Measurements from ENCODE around the gene CARD10.

Gene CARD10

DNA sequence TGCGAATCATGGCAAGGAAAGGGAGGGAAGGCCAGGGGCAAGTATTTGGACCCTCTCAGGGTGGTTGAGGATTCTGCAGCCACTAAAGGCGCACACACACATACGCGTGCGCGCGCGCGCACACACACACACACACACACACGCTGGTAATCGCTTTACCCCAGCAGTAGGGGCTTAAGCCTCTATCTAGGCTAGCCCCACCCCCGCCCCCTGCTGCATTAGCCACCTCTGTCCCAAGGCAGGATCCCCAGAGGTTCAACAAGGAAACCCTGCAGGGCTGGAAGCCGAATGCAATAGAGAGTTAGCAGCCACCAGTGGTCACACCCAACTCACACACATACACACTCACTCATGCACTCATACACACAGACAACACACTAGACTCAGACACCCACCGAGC, 63.3 kb downstream of the CARD10 start:
- H3K9me3 ChIP-seq (ENCODE audit: control insufficient read depth, insufficient read depth, low read length) = peaks cover 4% of the 10 kb centered on the region
- H3K4me1 ChIP-seq (ENCODE audit: insufficient read depth, low read length) = peaks cover 13% of the 10 kb centered on the region; the same call in 1 of the 2 replicates
- H3K9ac ChIP-seq (ENCODE audit: low read depth, low read length) = no peak overlapping the region
- no peaks in the 10 kb centered on the region for H3K36me3 ChIP-seq (ENCODE audit: insufficient read depth, low read length)

DNA sequence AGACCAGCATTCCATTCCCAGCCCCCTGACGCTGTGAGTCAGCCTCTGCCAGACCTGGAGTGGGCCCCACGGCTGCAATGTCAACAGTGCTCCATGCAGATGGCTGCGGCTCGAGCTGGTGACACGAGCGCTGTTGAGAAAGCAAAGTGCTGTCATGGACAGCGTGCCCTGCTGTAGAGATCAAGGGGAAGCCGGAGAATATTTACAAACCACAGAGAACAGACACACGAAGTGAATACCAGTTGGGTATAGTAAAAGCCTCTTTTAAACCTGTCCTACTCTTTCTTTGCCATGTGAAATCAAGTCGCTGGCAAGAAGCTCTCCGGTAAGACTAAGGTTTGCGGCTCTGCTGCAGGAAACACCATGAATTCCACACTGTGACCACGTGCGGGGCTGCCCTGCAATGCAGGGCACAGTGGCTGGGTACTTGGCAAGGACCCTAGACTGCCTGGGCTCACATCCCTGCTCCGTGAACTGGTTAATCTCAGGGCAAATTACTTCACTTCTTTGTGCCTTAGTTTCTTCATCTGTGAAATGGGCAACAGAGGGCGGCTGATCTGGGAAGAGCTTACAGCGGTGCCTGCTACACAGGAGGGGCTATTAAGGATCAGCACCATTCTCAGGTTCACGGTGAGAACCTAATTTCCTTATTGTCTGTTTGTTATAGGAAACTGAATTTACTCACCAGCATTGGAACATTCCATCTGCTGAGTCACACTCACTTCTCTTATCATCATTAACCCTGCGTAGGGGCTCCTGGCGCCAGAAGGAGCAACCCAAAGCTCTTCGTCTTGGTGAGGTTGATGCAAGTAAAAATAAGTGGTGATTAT, 64.1 kb downstream of the CARD10 start:
- H3K9ac ChIP-seq (ENCODE audit: low read depth, low read length) = no peak overlapping the region
- H3K36me3 ChIP-seq (ENCODE audit: insufficient read depth, low read length) = no peaks in the 10 kb centered on the region
- H3K9me3 ChIP-seq (ENCODE audit: control insufficient read depth, insufficient read depth, low read length) = peaks cover 4% of the 10 kb centered on the region
- H3K4me1 ChIP-seq (ENCODE audit: insufficient read depth, low read length) = peaks cover 13% of the 10 kb centered on the region; the same call in 1 of the 2 replicates

- peaks cover 13% of the 10 kb centered on the region; the same call in 1 of the 2 replicates for H3K4me1 ChIP-seq (ENCODE audit: insufficient read depth, low read length)
- H3K36me3 ChIP-seq (ENCODE audit: insufficient read depth, low read length) = no peaks in the 10 kb centered on the region
- peaks cover 4% of the 10 kb centered on the region for H3K9me3 ChIP-seq (ENCODE audit: control insufficient read depth, insufficient read depth, low read length)
- no peak overlapping the region for H3K9ac ChIP-seq (ENCODE audit: low read depth, low read length)
Observed at GRCh38 chr22:37453696-37454095, 65.5 kb downstream of the CARD10 start.

DNA sequence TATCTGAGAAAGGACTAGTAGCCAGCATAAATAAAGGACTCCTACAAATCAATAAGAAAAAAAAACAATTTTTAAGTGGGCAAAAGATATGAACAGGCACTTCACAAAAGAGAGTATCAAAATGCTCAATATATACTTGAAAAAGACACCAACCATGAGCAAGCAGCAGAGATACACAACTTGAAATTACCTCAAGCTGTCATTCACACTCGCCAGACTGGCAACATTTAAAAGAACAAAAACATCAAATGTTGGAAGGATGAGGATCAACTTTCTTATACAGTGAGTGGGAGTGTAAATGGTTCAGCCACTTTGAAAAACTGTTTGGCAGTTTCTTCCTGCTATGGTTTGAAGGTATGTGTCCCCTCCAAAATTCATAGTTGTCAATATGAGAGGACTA, 68.0 kb downstream of the CARD10 start:
- H3K9me3 ChIP-seq (ENCODE audit: control insufficient read depth, insufficient read depth, low read length) = peaks cover 4% of the 10 kb centered on the region
- H3K36me3 ChIP-seq (ENCODE audit: insufficient read depth, low read length) = no peaks in the 10 kb centered on the region
- H3K9ac ChIP-seq (ENCODE audit: low read depth, low read length) = no peak overlapping the region
- peaks cover 13% of the 10 kb centered on the region; the same call in 1 of the 2 replicates for H3K4me1 ChIP-seq (ENCODE audit: insufficient read depth, low read length)

GRCh38 chr22:37449331-37450001, 69.7 kb downstream of the CARD10 start:
- Histone ChIP-seq H3K36me3 (ENCODE audit: insufficient read depth, low read length) (no peaks in the 10 kb centered on the region), H3K4me1 (ENCODE audit: insufficient read depth, low read length) (no peaks in the 10 kb centered on the region), H3K9ac (ENCODE audit: low read depth, low read length) (no peak overlapping the region)

GRCh38 chr22:37448516-37449127, 70.6 kb downstream of the CARD10 start:
- Histone ChIP-seq H3K9me3 (ENCODE audit: control insufficient read depth, insufficient read depth, low read length) (peaks cover 4% of the 10 kb centered on the region), H3K36me3 (ENCODE audit: insufficient read depth, low read length) (no peaks in the 10 kb centered on the region), H3K4me1 (ENCODE audit: insufficient read depth, low read length) (no peaks in the 10 kb centered on the region), H3K9ac (ENCODE audit: low read depth, low read length) (no peak overlapping the region)

More at GRCh38 chr22:37449331-37450001, 69.7 kb downstream of the CARD10 start:
- peaks cover 4% of the 10 kb centered on the region for H3K9me3 ChIP-seq (ENCODE audit: control insufficient read depth, insufficient read depth, low read length)

- Histone ChIP-seq H3K9me3 (ENCODE audit: control insufficient read depth, insufficient read depth, low read length) (peaks cover 6% of the 10 kb centered on the region; the same call in 1 of the 2 replicates), H3K4me1 (ENCODE audit: insufficient read depth, low read length) (no peaks in the 10 kb centered on the region), H3K9ac (ENCODE audit: low read depth, low read length) (no peak overlapping the region), H3K36me3 (ENCODE audit: insufficient read depth, low read length) (no peaks in the 10 kb centered on the region)
Observed at GRCh38 chr22:37445501-37445900, 73.7 kb downstream of the CARD10 start.

DNA sequence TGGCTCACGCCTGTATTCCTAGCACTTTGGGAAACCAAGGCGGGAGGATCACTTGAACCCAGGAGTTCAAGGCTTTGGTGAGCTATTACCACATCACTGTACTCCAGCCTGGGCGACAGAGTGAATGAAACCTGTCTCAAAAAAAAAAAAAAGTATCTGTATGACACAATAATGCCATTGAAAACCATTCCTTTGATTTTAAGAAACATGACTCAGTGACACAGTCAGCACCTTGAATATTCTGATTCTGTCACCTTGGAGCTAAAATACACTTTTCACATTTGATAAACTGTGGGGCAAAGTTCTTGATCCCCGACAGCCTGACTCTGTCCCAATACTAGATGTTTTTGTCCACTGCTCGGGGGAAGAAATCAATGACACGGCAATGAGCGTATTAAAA, 75.2 kb downstream of the CARD10 start:
- Histone ChIP-seq H3K9me3 (ENCODE audit: control insufficient read depth, insufficient read depth, low read length) (peaks cover 6% of the 10 kb centered on the region; the same call in 1 of the 2 replicates), H3K4me1 (ENCODE audit: insufficient read depth, low read length) (no peaks in the 10 kb centered on the region), H3K36me3 (ENCODE audit: insufficient read depth, low read length) (no peaks in the 10 kb centered on the region), H3K9ac (ENCODE audit: low read depth, low read length) (no peak overlapping the region)

GRCh38 chr22:37443086-37443485, 76.1 kb downstream of the CARD10 start:
- H3K36me3 ChIP-seq (ENCODE audit: insufficient read depth, low read length) = no peaks in the 10 kb centered on the region
- no peaks in the 10 kb centered on the region for H3K4me1 ChIP-seq (ENCODE audit: insufficient read depth, low read length)
- peaks cover 6% of the 10 kb centered on the region; the same call in 1 of the 2 replicates for H3K9me3 ChIP-seq (ENCODE audit: control insufficient read depth, insufficient read depth, low read length)
- H3K9ac ChIP-seq (ENCODE audit: low read depth, low read length) = no peak overlapping the region

GRCh38 chr22:37442537-37442936, 76.7 kb downstream of the CARD10 start:
- peaks cover 6% of the 10 kb centered on the region; the same call in 1 of the 2 replicates for H3K9me3 ChIP-seq (ENCODE audit: control insufficient read depth, insufficient read depth, low read length)
- no peaks in the 10 kb centered on the region for H3K36me3 ChIP-seq (ENCODE audit: insufficient read depth, low read length)
- H3K9ac ChIP-seq (ENCODE audit: low read depth, low read length) = no peak overlapping the region
- no peaks in the 10 kb centered on the region for H3K4me1 ChIP-seq (ENCODE audit: insufficient read depth, low read length)

DNA sequence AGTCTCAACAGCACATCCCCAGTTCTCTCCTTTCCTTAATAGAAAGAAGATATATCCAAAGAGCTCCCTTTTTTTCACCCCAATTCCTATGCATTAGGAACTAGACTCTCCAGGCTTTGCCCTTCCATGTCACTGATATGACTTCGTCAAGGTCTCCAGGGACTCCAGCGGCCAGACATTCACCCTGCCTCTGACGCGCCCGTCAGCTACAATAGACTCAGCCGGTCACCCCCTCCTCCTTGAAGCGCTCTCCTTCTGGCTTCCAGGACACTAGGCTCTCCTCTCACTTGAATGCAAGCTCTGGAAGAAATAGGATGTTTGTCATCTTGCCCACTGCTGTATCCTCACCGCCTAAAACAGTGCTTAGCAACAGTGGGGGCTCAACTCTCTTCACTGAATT, 77.1 kb downstream of the CARD10 start:
- Histone ChIP-seq H3K9me3 (ENCODE audit: control insufficient read depth, insufficient read depth, low read length) (peaks cover 6% of the 10 kb centered on the region; the same call in 1 of the 2 replicates), H3K36me3 (ENCODE audit: insufficient read depth, low read length) (no peaks in the 10 kb centered on the region), H3K9ac (ENCODE audit: low read depth, low read length) (no peak overlapping the region), H3K4me1 (ENCODE audit: insufficient read depth, low read length) (no peaks in the 10 kb centered on the region)

GRCh38 chr22:37440875-37441274, 78.3 kb downstream of the CARD10 start:
- no peak overlapping the region for H3K9ac ChIP-seq (ENCODE audit: low read depth, low read length)
- peaks cover 6% of the 10 kb centered on the region; the same call in 1 of the 2 replicates for H3K9me3 ChIP-seq (ENCODE audit: control insufficient read depth, insufficient read depth, low read length)
- H3K4me1 ChIP-seq (ENCODE audit: insufficient read depth, low read length) = no peaks in the 10 kb centered on the region
- no peaks in the 10 kb centered on the region for H3K36me3 ChIP-seq (ENCODE audit: insufficient read depth, low read length)
